Spleen (tissue), 11 donors: Measurements from ENCODE around the gene RAD51B. TPM values are rescaled to one million over a fixed set of nuclear protein-coding genes. Genes with fewer than 3 reads are reported as not detected.

Experiments
- DNase-seq: peaks from one replicate; pipeline ENCODE4 v3.0.0-alpha.2; 2020
- H3K27ac ChIP-seq, 8 donors: fragments of 200-600 bp; sonication (generic) in 7 of 8; 1 replicate in 4 of 8; 2 replicates in 4 of 8; pipeline versions ENCODE4 v1.5.0 to v1.8.0; 2016 to 2021; ENCODE audit warnings: inconsistent platforms in 4 of 8, mild to moderate bottlenecking in 4 of 8, moderate library complexity in 1 of 8
- H3K27me3 ChIP-seq, 7 donors: fragments of 200-600 bp; sonication (generic) in 6 of 7; replicated peaks in 1 of 7; 1 replicate in 4 of 7; 2 replicates in 3 of 7; pipeline versions ENCODE4 v1.5.0 to v1.8.0; 2016 to 2021; ENCODE audit warnings: inconsistent platforms in 3 of 7, mild to moderate bottlenecking in 1 of 7
- H3K36me3 ChIP-seq, 6 donors: fragments of 200-600 bp; sonication (generic) in 5 of 6; 1 replicate in 4 of 6; 2 replicates in 2 of 6; pipeline versions ENCODE4 v1.5.0 to v1.8.0; 2016 to 2021; ENCODE audit warnings: inconsistent platforms in 2 of 6
- H3K4me1 ChIP-seq, 6 donors: fragments of 200-600 bp; sonication (generic) in 5 of 6; 1 replicate in 3 of 6; 2 replicates in 3 of 6; pipeline versions ENCODE4 v1.5.0 to v1.8.0; 2016 to 2021; ENCODE audit warnings: inconsistent platforms in 3 of 6
- H3K4me3 ChIP-seq, 8 donors: fragments of 200-600 bp; sonication (generic) in 7 of 8; 1 replicate in 4 of 8; 2 replicates in 4 of 8; pipeline versions ENCODE4 v1.5.0 to v1.8.0; 2016 to 2021; ENCODE audit warnings: inconsistent platforms in 4 of 8, mild to moderate bottlenecking in 4 of 8, moderate library complexity in 2 of 8
- H3K9me3 ChIP-seq, 8 donors: fragments of 200-600 bp; sonication (generic) in 7 of 8; 1 replicate in 4 of 8; 2 replicates in 4 of 8; pipeline versions ENCODE4 v1.5.0 to v1.8.0; 2016 to 2021; ENCODE audit warnings: inconsistent platforms in 4 of 8
- CTCF ChIP-seq, 11 experiments: fragments of 200-600 bp in 7 of 11; fragments of 450-650 bp in 4 of 11; sonication (generic) in 4 of 11; IDR thresholded peaks in 8 of 11; conservative IDR thresholded peaks in 3 of 11; 1 replicate in 7 of 11; 2 replicates in 4 of 11; pipeline versions ENCODE4 v1.4.0 to v1.8.0; 2016 to 2021; ENCODE audit warnings: antibody characterized with exemption in 11 of 11, inconsistent platforms in 4 of 11, mild to moderate bottlenecking in 1 of 11
- POLR2A ChIP-seq, 3 donors: fragments of 450-650 bp; IDR thresholded peaks; one replicate each; pipeline ENCODE4 v1.5.1; 2017; ENCODE audit warnings: antibody characterized with exemption in 3 of 3, mild to moderate bottlenecking in 1 of 3
- POLR2AphosphoS5 ChIP-seq, 3 donors: sonication (generic); formaldehyde crosslinking; IDR thresholded peaks; one replicate each; pipeline ENCODE4 v1.5.1; 2017; ENCODE audit warnings: antibody characterized with exemption in 3 of 3
- WGBS, 5 donors: extraction: QIAGEN DNeasy Blood & Tissue Kit in 3 of 5; methylation state at CpG; one replicate each; pipeline versions ENCODE4 v1.1.5 to v1.1.7; 2013 to 2018; 5-methylcytosine and 5-hydroxymethylcytosine counted together
- intact Hi-C: fragments of 100-400 bp; cut with DNase I; formaldehyde crosslinking; loops from one replicate; pipeline ENCODE4 v1.15.0; 2023; ENCODE audit warnings: low total_unique reads
- polyA plus RNA-seq, 3 donors: library from polyadenylated mRNA; stranded (reverse); fragments of 200-250 nt; gene quantifications; one replicate each; pipeline ENCODE4 v1.2.1, GENCODE V29; 2013
- total RNA-seq, 7 donors: library from RNA; depleted of rRNA in 3 of 7; stranded (reverse); fragments of >200 nt in 3 of 7; fragmentation: NEBNext Ultra II Directional in 4 of 7; extraction: Animal tissue kit (Norgen Biotek cat#: 25700) in 4 of 7; gene quantifications; one replicate each; pipeline versions ENCODE4 v1.1.0 to v1.2.1, GENCODE V29; 2016 to 2021
- donor health status: healthy with polysubstance abuse.
- donor health status: DM: no; HTN: no; CAD: no; lungs with moderate emphysema.
- donor health status: DM: no; HTN: no; CAD: no.
- donor health status: Bipolar disorder and iron deficiency.
- donor health status: healthy.
- donor health status: DM: no; HTN: no; CAD: no.
- donor health status: DM: yes; HTN: yes; CAD: no.

RAD51B gene
- total and polyA plus RNA-seq, 10 donors: 4.2 to 43.7 (median 29.8) TPM

GRCh38 chr14:68482772-68483395 is 663.3 kb downstream of the RAD51B start:
- WGBS, 5 donors: 92 to 100% (median 97%) methylated on average over 1 of the region's 1 CpG
- no peaks in the 10 kb centered on the region for H3K9me3 ChIP-seq
- no peak overlapping the region for H3K4me3 ChIP-seq
- no peak for DNase-seq
- H3K27me3 ChIP-seq: no peaks in the 10 kb centered on the region
- intact Hi-C loops: no loop called here
- peak overlapping the region in 4 of 8 donors; percentile 6 to 77 (median 68) for H3K27ac ChIP-seq
- H3K4me1 ChIP-seq: peaks cover 3 to 54% (median 10%) of the 10 kb centered on the region in 6 donors
- TF ChIP-seq CTCF (IDR thresholded peaks at IDR 0.05 in 8 of 11, conservative IDR thresholded peaks at IDR 0.05 in 3 of 11) (no peak), POLR2AphosphoS5 (IDR thresholded peaks at IDR 0.05) (no peak), POLR2A (IDR thresholded peaks at IDR 0.05) (no peak)
- H3K36me3 ChIP-seq: no peaks in the 10 kb centered on the region

- no peaks in the 10 kb centered on the region for H3K36me3 ChIP-seq
- intact Hi-C loops: no loop called here
- peaks cover 3 to 46% (median 10%) of the 10 kb centered on the region in 6 donors for H3K4me1 ChIP-seq
- no peak for DNase-seq
- TF ChIP-seq POLR2A (IDR thresholded peaks at IDR 0.05) (no peak), CTCF (IDR thresholded peaks at IDR 0.05 in 8 of 11, conservative IDR thresholded peaks at IDR 0.05 in 3 of 11) (no peak), POLR2AphosphoS5 (IDR thresholded peaks at IDR 0.05) (no peak)
- no peaks in the 10 kb centered on the region for H3K9me3 ChIP-seq
- H3K27me3 ChIP-seq: no peaks in the 10 kb centered on the region
- no peak overlapping the region for H3K27ac ChIP-seq
- WGBS, 5 donors: 94 to 97% (median 96%) methylated on average over 7 of the region's 7 CpGs
- no peak overlapping the region for H3K4me3 ChIP-seq
Measured at GRCh38 chr14:68486033-68486732, 666.6 kb downstream of the RAD51B start.

GRCh38 chr14:68486809-68487208 is 667.2 kb downstream of the RAD51B start:
- peaks cover 3 to 41% (median 10%) of the 10 kb centered on the region in 6 donors for H3K4me1 ChIP-seq
- intact Hi-C loops: no loop called here
- H3K4me3 ChIP-seq: no peak overlapping the region
- no peaks in the 10 kb centered on the region for H3K9me3 ChIP-seq
- no peaks in the 10 kb centered on the region for H3K36me3 ChIP-seq
- no peak for TF ChIP-seq POLR2A (IDR thresholded peaks at IDR 0.05)
- no peak for TF ChIP-seq CTCF (IDR thresholded peaks at IDR 0.05 in 8 of 11, conservative IDR thresholded peaks at IDR 0.05 in 3 of 11)
- TF ChIP-seq POLR2AphosphoS5 (IDR thresholded peaks at IDR 0.05): no peak
- DNase-seq: no peak
- no peaks in the 10 kb centered on the region for H3K27me3 ChIP-seq
- H3K27ac ChIP-seq: no peak overlapping the region
- 77 to 100% (median 92%) methylated on average over 6 of the region's 6 CpGs for WGBS, 5 donors
